HepG2 (cell line): Measurements from ENCODE around the gene TMEM63B. TPM values are rescaled to one million over a fixed set of nuclear protein-coding genes. Genes with fewer than 3 reads are reported as not detected.

ENCODE experiments used
- ATF7-NPFF ChIP-seq: sonication (generic); formaldehyde crosslinking; IDR thresholded peaks from 2 replicates; pipeline ENCODE4 v1.8.1; 2023; ENCODE audit warnings: mild to moderate bottlenecking, low read depth, missing genetic modification reagents, moderate library complexity
- BCL3 ChIP-seq: sonication (generic); formaldehyde crosslinking; IDR thresholded peaks from 2 replicates; pipeline ENCODE4 v1.5.1; 2020; ENCODE audit warnings: mild to moderate bottlenecking, missing genetic modification reagents, moderate library complexity
- BRD4 ChIP-seq: sonication (generic); formaldehyde crosslinking; IDR thresholded peaks from 2 replicates; pipeline ENCODE4 v1.4.0; 2020; ENCODE audit warnings: missing genetic modification reagents
- CHD4 ChIP-seq: fragments of 200-600 bp; sonication (generic); IDR thresholded peaks from 2 replicates; pipeline ENCODE4 v1.7.0; 2017; ENCODE audit warnings: mild to moderate bottlenecking, low read length, borderline replicate concordance
- ELF1 ChIP-seq: sonication (generic); formaldehyde crosslinking; IDR thresholded peaks from 2 replicates; pipeline ENCODE4 v1.4.0; 2020; ENCODE audit warnings: missing genetic modification reagents
- GTF3A ChIP-seq: sonication (generic); formaldehyde crosslinking; conservative IDR thresholded peaks from 2 replicates; pipeline ENCODE4 v1.4.0; 2020; ENCODE audit warnings: mild to moderate bottlenecking, missing genetic modification reagents
- HIVEP1 ChIP-seq: sonication (generic); formaldehyde crosslinking; IDR thresholded peaks from 2 replicates; pipeline ENCODE4 v1.4.0; 2020; ENCODE audit warnings: mild to moderate bottlenecking, missing genetic modification reagents
- KAT8 ChIP-seq: IDR thresholded peaks from 2 replicates; pipeline ENCODE4 v1.6.1; 2016; ENCODE audit warnings: missing genetic modification reagents, missing compliant biosample characterization
- KDM5A ChIP-seq: fragments of 200-600 bp; sonication (generic); IDR thresholded peaks from 2 replicates; pipeline ENCODE4 v1.7.0; 2018; ENCODE audit warnings: antibody characterized with exemption, mild to moderate bottlenecking, low read length, borderline replicate concordance
- MTA3 ChIP-seq: sonication (generic); formaldehyde crosslinking; IDR thresholded peaks from 2 replicates; pipeline ENCODE4 v1.4.0; 2020; ENCODE audit warnings: missing genetic modification reagents
- PATZ1 ChIP-seq: sonication (generic); formaldehyde crosslinking; IDR thresholded peaks from 2 replicates; pipeline ENCODE4 v1.4.0; 2020; ENCODE audit warnings: missing genetic modification reagents
- SPEN ChIP-seq: sonication (generic); formaldehyde crosslinking; IDR thresholded peaks from 2 replicates; pipeline ENCODE4 v1.5.1; 2020; ENCODE audit warnings: low read depth, mild to moderate bottlenecking, missing genetic modification reagents
- TAF1 ChIP-seq: sonication (generic); formaldehyde crosslinking; IDR thresholded peaks from 2 replicates; pipeline ENCODE4 v1.4.0; 2020; ENCODE audit warnings: missing genetic modification reagents
- TBP ChIP-seq: sonication (generic); formaldehyde crosslinking; IDR thresholded peaks from 2 replicates; pipeline ENCODE4 v1.5.0; 2020; ENCODE audit warnings: missing genetic modification reagents
- ZBTB42 ChIP-seq: sonication (generic); formaldehyde crosslinking; IDR thresholded peaks from 2 replicates; pipeline ENCODE4 v1.5.0; 2020; ENCODE audit warnings: mild to moderate bottlenecking, missing genetic modification reagents
- ZNF10 ChIP-seq: sonication (generic); formaldehyde crosslinking; IDR thresholded peaks from 2 replicates; pipeline ENCODE4 v1.4.0; 2020; ENCODE audit warnings: mild to moderate bottlenecking, low read depth, missing genetic modification reagents, borderline replicate concordance
- ZNF225 ChIP-seq: sonication (generic); formaldehyde crosslinking; IDR thresholded peaks from 2 replicates; pipeline ENCODE4 v1.4.0; 2020; ENCODE audit warnings: mild to moderate bottlenecking, missing genetic modification reagents
- ZNF484 ChIP-seq: sonication (generic); formaldehyde crosslinking; IDR thresholded peaks from 2 replicates; pipeline ENCODE4 v1.5.1; 2020; ENCODE audit warnings: mild to moderate bottlenecking, low read depth, missing genetic modification reagents, borderline replicate concordance
- ZNF564 ChIP-seq: sonication (generic); formaldehyde crosslinking; IDR thresholded peaks from 2 replicates; pipeline ENCODE4 v1.8.1; 2023; ENCODE audit warnings: mild to moderate bottlenecking, missing genetic modification reagents
- polyA plus RNA-seq, 8 experiments: library from polyadenylated mRNA; depleted of rRNA in 3 of 8; stranded (reverse) in 7 of 8; unstranded in 1 of 8; fragments of >200 nt; fragmentation: Illumina TruSeq in 4 of 8; extraction: Trizol in 4 of 8; gene quantifications; 2 replicates each; pipeline versions ENCODE4 v1.2.1 to v1.2.3, GENCODE V29; 2011 to 2016; ENCODE audit warnings: low read depth in 4 of 8, missing spikeins in 1 of 8, mixed read lengths in 1 of 8; ENCODE audit not compliant: insufficient read depth in 1 of 8
- total RNA-seq, 5 experiments: library from RNA; depleted of rRNA; stranded (reverse); fragments of >200 nt; fragmentation: Illumina TruSeq; extraction: Trizol; gene quantifications; 2 replicates each; pipeline ENCODE4 v1.2.3, GENCODE V29; 2016; ENCODE audit warnings: low read depth in 1 of 5
- TF ChIP-seq, protein P1 (sequence below): IDR thresholded peaks from 2 replicates; pipeline ENCODE4 v1.6.1; 2016; ENCODE audit warnings: missing biosample characterization, missing genetic modification reagents, low read depth
- TF ChIP-seq, protein P2 (sequence below): sonication (generic); formaldehyde crosslinking; IDR thresholded peaks from 2 replicates; pipeline ENCODE4 v1.4.0; 2020; ENCODE audit warnings: low read depth, mild to moderate bottlenecking, missing genetic modification reagents
- TF ChIP-seq, protein P3 (sequence below): IDR thresholded peaks from 2 replicates; pipeline ENCODE4 v1.6.1; 2016; ENCODE audit warnings: low read depth, control low read depth

The TMEM63B gene
- total and polyA plus RNA-seq, 2 of the 13 experiments (the other 11 are each of a cell fraction or from before 2014, with no cell fraction given) = 27.4 to 75.8 TPM

GRCh38 chr6:44127186-44128019 lies at the start of gene TMEM63B, which contains the start of gene MRPL14 (continued):
- peak; percentile 75 for TF ChIP-seq ATF7-NPFF
- TF ChIP-seq, protein P1, sequence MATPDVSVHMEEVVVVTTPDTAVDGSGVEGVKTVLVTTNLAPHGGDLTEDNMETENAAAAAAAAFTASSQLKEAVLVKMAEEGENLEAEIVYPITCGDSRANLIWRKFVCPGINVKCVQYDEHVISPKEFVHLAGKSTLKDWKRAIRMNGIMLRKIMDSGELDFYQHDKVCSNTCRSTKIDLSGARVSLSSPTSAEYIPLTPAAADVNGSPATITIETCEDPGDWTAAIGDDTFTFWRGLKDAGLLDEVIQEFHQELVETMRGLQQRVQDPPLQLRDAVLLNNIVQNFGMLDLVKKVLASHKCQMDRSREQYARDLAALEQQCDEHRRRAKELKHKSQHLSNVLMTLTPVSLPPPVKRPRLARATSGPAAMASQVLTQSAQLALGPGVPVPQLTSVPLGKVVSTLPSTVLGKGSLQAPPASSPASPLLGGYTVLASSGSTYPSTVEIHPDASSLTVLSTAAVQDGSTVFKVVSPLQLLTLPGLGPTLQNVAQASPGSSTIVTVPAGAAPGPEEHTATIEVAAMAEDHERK (CRISPR knock-in tag) = peak; percentile 76
- peak; percentile 43; the same call in 1 of the 2 replicates for TF ChIP-seq KAT8
- no peak for TF ChIP-seq ZNF564 (CRISPR knock-in tag)
- TF ChIP-seq TBP (CRISPR knock-in tag) = no peak
- peak; percentile 66; the same call in 1 of the 2 replicates for TF ChIP-seq KDM5A
- TF ChIP-seq, protein P2, sequence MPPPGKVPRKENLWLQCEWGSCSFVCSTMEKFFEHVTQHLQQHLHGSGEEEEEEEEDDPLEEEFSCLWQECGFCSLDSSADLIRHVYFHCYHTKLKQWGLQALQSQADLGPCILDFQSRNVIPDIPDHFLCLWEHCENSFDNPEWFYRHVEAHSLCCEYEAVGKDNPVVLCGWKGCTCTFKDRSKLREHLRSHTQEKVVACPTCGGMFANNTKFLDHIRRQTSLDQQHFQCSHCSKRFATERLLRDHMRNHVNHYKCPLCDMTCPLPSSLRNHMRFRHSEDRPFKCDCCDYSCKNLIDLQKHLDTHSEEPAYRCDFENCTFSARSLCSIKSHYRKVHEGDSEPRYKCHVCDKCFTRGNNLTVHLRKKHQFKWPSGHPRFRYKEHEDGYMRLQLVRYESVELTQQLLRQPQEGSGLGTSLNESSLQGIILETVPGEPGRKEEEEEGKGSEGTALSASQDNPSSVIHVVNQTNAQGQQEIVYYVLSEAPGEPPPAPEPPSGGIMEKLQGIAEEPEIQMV (CRISPR knock-in tag) = peak; percentile 79
- TF ChIP-seq BRD4 = 0 out of 2 replicates have a peak, but pooled peaks have one; percentile 53
- 0 out of 2 replicates have a peak, but pooled peaks have one; percentile 14 for TF ChIP-seq ZNF225 (CRISPR knock-in tag)
- no peak; the same call in 1 of the 2 replicates for TF ChIP-seq SPEN
- TF ChIP-seq ZNF10 (CRISPR knock-in tag) = 0 out of 2 replicates have a peak, but pooled peaks have one; percentile 54
- TF ChIP-seq ELF1 (CRISPR knock-in tag) = no peak
- TF ChIP-seq HIVEP1 (CRISPR knock-in tag) = 0 out of 2 replicates have a peak, but pooled peaks have one; percentile 11
- TF ChIP-seq BCL3 (CRISPR knock-in tag) = peak; percentile 78; the same call in 1 of the 2 replicates
- peak; percentile 65 for TF ChIP-seq TAF1 (CRISPR knock-in tag)
- peak; percentile 75; the same call in 1 of the 2 replicates for TF ChIP-seq PATZ1 (CRISPR knock-in tag)
- TF ChIP-seq, protein P3, sequence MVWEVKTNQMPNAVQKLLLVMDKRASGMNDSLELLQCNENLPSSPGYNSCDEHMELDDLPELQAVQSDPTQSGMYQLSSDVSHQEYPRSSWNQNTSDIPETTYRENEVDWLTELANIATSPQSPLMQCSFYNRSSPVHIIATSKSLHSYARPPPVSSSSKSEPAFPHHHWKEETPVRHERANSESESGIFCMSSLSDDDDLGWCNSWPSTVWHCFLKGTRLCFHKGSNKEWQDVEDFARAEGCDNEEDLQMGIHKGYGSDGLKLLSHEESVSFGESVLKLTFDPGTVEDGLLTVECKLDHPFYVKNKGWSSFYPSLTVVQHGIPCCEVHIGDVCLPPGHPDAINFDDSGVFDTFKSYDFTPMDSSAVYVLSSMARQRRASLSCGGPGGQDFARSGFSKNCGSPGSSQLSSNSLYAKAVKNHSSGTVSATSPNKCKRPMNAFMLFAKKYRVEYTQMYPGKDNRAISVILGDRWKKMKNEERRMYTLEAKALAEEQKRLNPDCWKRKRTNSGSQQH (CRISPR knock-in tag) = peak; percentile 67; the same call in 1 of the 2 replicates
- TF ChIP-seq GTF3A (CRISPR knock-in tag) = no peak
- TF ChIP-seq ZNF484 (CRISPR knock-in tag) = no peak
- no peak for TF ChIP-seq CHD4
- no peak for TF ChIP-seq ZBTB42 (CRISPR knock-in tag)
- no peak for TF ChIP-seq MTA3 (CRISPR knock-in tag)
